GM18511 (cell line): ENCODE data around the gene RPL38.

Experiments used
- ATAC-seq: cut with Tn5 transposase; IDR thresholded peaks from one replicate; pipeline ENCODE4 v1.9.1; 2021; ENCODE audit warnings: mild to moderate bottlenecking, moderate library complexity; ENCODE audit not compliant: unreplicated experiment

Gene RPL38

GRCh38 chr17:74224959-74225725 lies 21.7 kb downstream of the RPL38 start:
- ATAC-seq: no peak

GRCh38 chr17:74226252-74226651 lies 22.8 kb downstream of the RPL38 start:
- ATAC-seq: no peak

GRCh38 chr17:74227271-74228080 lies 24.0 kb downstream of the RPL38 start:
- ATAC-seq: no peak

DNA sequence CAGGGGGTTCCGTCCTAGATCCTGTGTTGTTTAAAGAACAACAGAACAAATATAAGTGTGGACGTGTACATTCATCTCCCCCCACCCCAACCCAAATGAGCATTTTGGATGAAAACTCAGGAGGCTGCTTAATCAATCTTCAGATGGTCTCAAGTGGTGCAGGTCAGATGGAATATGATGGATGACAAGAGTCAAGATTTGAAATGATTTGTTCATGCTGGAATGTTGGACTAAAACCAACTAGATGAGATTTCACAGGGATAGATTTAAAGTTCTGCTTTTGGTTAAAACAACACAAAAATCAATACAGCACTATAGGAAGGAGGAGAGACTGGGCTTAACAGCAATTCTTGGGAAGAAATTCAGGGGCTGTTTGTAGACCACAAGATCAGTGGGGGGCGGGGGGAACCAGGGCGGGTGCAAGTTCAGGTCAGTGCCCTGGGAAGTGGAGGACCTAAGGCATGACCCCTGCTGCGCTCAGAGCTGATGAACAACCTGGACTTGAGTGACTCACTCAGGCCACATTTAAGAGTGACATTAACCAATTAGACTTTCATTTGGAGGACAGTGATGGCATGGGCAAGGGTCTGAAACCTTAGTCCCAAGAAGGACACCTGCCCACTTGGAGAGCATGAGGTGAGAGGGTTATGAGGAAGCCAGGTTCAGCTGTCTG lies 25.0 kb downstream of the RPL38 start:
- ATAC-seq: no peak

DNA sequence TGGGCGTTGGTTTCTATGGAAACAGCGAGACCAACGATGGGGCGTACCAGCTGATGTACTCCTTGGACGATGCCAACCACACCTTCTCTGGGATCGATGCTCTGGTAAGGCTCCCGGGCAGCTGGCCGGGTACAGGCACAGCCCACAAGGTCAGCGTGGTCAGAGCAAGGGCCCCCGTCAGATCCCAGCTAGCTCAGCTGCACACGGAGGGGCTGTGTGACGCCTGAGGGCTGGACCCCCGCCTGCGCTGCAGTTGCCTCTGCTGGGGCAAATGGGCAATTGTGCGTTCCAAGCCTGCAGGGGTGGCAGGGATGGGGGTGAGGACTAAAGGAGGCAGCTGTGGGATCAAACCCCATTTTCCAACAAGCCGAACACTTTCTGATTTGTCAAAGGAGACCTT lies 27.4 kb downstream of the RPL38 start:
- ATAC-seq: no peak

DNA sequence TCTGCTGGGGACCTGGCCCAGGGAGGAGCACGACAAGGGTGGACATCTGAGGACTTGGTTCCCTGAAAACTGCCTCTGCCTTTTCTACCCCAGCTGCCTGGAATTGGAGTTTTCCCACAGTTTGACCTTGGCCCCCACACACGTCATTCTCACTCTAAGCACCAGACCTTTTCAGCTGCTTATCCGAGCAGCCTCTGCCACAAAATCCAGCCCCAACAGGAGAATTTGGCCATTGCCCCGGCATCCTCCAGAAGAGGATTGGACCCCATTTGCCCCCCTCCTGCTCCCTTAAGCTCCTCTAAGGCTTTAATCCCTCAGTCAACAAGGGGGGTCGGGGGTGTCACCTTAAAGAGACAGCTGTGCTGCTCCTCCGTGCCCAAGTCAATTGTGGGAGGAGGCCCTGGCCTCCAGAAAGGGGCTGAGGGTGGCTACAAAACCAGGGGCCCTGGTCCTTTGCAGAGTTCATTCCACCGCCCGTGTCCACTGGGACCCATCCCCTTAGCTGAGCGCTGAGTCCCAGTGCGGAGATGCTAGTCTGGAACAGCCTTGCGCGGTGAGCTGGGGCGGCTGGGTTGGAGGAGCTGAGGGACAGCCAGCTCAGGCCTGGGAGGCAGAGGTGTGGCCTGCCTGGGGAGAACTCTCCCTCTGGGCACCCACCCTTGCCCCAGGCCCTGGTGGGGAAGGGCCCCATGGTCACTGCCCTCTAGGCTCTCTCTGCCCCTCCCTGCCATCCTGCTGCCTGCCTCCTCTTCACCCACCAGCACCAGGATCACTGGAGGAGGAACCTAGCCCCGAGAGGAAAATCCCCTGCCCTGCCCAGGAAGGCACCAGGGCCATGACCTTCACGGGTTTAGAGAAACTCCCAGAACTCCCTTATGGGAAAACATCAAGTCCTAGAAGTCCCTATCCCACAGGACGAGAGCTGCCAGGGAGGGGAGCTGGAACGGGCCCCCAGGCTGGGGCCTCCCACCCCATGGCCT lies 28.7 kb downstream of the RPL38 start:
- no peak for ATAC-seq

GRCh38 chr17:74233937-74234336 lies 30.5 kb downstream of the RPL38 start:
- ATAC-seq: no peak

- no peak for ATAC-seq
These were observed 31.0 kb downstream of the RPL38 start for GRCh38 chr17:74234486-74234885.

GRCh38 chr17:74235040-74235581 lies 31.6 kb downstream of the RPL38 start:
- no peak for ATAC-seq

GRCh38 chr17:74235911-74236371 lies 32.5 kb downstream of the RPL38 start:
- ATAC-seq: no peak

GRCh38 chr17:74237321-74237720 lies 33.8 kb downstream of the RPL38 start:
- no peak for ATAC-seq

GRCh38 chr17:74239172-74239571 lies 35.7 kb downstream of the RPL38 start:
- no peak for ATAC-seq

DNA sequence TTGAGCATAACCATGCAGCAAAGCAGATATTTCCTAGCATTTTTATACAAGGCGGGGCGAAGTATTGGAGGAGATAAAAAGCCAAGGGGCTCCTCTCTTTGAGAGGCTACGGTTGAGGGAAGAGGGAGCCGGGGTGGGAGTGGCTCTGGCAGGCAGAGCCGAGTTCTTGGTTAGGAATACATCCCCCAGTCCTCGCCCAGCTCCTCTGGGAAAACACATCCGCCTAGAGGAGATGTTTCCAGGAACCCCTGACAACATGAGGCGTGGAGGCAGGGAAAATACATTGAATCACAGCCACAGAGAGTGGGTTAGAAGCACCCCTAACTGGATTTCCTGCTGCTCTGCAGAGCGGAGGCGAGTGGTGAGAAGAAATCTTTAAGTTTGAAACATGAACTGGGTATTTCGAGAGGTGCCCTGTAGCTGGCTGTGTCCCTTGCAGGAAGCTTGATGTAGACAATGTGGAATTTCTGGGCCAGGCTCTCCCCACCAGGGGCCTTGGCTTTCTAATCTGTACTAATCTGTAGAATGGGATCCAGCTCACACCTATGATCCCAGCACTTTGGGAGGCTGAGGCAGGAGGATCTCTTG lies 37.2 kb downstream of the RPL38 start:
- no peak for ATAC-seq

DNA sequence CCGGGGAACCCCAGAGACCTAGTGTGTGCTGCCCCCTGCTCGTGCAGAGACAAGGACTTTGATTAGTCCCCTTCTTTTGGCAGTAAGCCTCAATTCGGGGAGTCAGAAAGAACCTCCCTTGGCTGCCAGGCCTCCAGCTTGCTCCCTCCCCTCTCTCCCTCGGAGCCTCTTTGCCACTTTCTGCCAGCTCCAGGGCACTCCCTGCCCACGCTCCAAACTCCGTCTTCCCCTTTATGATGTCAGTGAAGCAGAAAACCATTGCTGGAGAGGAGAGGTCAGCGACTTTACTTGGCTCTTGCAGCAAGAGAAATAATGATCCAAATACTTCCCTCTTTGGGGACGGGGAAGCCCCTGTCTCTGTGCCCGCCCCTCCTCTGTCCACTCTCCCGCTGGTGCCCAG lies 38.0 kb downstream of the RPL38 start:
- no peak for ATAC-seq

- no peak for ATAC-seq
These were observed 38.4 kb downstream of the RPL38 start for GRCh38 chr17:74241847-74242246.

DNA sequence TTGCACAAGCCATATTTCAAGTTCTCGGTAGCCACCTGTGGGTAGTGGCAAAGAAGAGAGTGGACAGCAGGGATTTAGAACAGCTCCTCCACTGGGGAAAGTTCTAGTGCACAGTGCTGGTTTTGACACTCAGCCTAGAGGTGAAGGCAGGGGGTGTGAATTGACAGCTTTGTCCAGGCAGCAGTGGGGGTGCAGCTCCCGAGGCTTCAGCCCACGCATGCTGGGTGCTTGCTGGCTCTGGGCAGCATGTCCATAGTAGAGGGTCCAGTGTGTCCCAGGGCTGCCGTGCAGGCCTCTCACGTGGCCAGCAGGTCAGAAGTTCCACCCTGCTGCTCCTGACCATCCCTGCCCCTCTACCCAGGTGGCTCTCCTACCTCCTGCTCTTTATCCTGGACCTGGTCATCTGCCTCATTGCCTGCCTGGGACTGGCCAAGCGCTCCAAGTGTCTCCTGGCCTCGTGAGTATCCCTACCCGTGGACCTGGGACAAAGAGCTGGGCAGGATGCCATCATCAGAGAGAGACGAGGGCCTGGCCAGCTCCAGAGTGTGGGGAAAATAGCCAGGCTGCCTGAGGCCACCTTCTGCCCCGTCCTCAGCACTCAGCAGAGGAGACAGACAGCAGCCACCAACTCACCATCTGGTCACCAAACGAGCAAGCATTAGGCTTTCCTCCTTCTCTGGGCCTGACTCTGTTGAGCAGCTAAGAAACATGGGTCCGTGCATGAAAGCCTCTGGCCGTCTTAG lies 39.7 kb downstream of the RPL38 start:
- no peak for ATAC-seq

DNA sequence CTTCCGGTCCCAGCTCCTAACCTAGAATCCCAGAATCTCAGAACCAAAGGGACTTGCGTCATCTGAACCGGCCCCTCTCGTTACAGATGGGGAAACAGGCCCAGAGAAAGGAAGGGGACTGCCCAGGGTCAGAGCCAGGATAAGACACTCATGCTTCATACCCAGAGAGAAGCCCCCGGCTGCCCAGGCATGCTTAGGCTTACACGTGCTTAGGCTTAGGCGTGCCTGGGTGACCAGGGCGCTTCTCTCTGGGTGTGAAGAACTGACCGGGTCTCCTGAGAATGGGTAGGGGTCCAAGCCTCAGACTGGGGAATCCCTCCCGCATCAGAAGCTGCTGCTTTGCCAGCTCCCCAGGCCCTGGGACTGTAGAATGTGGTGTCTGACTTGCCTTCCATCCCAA lies 40.6 kb downstream of the RPL38 start:
- no peak for ATAC-seq

GRCh38 chr17:74244548-74244947 lies 41.1 kb downstream of the RPL38 start:
- ATAC-seq: no peak
